Retinal pigment epithelial cell (primary cell): ENCODE data around the gene MAP3K1.
"Not testable (repeated sequence)": the region's sequence is repeated elsewhere in the genome, so short reads cannot be mapped to it uniquely, and the experiment has no call there.

Source experiments
- DNase-seq: peaks from one replicate; pipeline ENCODE4 v3.0.0-alpha.2; 2010; ENCODE audit warnings: low read depth
- H3K4me3 ChIP-seq: 2 replicates; pipeline ENCODE4 v1.5.1; 2011; ENCODE audit warnings: mild to moderate bottlenecking, low read length, control low read depth, moderate library complexity
- TF ChIP-seq, protein P1 (sequence below): conservative IDR thresholded peaks from 2 replicates; pipeline ENCODE4 v1.5.1; 2011; ENCODE audit warnings: low read depth, low read length, control low read depth, inconsistent platforms

MAP3K1 gene

DNA sequence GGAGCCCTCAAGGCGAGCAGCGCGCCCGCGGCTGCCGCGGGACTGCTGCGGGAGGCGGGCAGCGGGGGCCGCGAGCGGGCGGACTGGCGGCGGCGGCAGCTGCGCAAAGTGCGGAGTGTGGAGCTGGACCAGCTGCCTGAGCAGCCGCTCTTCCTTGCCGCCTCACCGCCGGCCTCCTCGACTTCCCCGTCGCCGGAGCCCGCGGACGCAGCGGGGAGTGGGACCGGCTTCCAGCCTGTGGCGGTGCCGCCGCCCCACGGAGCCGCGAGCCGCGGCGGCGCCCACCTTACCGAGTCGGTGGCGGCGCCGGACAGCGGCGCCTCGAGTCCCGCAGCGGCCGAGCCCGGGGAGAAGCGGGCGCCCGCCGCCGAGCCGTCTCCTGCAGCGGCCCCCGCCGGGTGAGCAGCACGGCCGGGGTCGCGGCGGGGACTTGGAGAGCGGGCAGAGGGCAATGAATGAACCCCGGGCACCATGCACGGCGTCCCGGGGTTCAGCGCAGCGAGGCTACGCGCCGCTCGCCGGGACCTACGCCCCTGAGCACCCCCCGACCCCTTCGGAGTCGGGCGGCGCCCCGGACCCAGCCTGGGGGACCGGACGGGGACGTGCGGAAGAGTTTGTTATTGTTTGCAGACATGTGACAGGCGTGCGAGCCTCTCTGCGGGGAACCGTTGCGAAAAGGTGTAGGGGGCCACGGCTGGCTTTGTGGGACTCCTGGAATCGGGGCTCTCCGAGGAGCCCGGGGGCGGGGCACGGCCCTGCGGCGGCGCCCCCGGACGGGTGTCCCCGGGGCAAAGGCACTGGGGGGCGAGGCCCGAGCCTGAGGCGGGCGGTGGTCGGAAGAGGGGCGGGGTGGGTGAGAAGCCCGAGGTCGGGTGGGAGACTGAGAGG, 553 bp downstream of the MAP3K1 start:
- TF ChIP-seq, protein P1, sequence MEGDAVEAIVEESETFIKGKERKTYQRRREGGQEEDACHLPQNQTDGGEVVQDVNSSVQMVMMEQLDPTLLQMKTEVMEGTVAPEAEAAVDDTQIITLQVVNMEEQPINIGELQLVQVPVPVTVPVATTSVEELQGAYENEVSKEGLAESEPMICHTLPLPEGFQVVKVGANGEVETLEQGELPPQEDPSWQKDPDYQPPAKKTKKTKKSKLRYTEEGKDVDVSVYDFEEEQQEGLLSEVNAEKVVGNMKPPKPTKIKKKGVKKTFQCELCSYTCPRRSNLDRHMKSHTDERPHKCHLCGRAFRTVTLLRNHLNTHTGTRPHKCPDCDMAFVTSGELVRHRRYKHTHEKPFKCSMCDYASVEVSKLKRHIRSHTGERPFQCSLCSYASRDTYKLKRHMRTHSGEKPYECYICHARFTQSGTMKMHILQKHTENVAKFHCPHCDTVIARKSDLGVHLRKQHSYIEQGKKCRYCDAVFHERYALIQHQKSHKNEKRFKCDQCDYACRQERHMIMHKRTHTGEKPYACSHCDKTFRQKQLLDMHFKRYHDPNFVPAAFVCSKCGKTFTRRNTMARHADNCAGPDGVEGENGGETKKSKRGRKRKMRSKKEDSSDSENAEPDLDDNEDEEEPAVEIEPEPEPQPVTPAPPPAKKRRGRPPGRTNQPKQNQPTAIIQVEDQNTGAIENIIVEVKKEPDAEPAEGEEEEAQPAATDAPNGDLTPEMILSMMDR: no peak
- DNase-seq: no peak
- H3K4me3 ChIP-seq: peak overlapping the region; percentile 65

DNA sequence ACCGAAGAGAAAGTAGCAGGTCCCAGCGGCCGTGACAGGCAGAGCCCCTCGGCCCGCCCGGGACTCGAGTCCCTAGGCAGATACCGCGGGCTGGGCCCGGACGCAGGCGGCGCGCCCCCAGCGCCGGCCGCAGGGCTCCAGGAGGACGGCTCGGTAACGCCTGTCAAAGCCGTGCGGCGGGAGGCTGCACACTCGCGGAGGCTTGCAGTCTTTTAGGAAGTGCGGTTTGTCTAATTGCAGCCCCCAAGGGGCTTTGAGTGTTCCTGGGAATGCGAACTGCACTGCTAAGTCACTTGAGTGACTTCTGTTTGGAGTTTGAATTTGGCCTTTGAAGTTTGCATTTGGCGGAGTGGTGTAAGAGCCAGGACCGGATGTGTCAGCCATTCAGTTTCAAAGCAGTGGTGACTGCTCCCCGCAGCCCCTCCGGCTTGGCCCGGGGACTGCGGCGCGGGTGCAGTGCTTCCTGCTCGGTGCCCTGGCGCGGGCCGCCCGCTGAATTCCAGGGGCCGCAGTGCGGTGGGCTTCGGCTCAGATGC, 1.3 kb downstream of the MAP3K1 start:
- H3K4me3 ChIP-seq: peak overlapping the region; percentile 65
- TF ChIP-seq, protein P1: no peak
- DNase-seq: no peak

DNA sequence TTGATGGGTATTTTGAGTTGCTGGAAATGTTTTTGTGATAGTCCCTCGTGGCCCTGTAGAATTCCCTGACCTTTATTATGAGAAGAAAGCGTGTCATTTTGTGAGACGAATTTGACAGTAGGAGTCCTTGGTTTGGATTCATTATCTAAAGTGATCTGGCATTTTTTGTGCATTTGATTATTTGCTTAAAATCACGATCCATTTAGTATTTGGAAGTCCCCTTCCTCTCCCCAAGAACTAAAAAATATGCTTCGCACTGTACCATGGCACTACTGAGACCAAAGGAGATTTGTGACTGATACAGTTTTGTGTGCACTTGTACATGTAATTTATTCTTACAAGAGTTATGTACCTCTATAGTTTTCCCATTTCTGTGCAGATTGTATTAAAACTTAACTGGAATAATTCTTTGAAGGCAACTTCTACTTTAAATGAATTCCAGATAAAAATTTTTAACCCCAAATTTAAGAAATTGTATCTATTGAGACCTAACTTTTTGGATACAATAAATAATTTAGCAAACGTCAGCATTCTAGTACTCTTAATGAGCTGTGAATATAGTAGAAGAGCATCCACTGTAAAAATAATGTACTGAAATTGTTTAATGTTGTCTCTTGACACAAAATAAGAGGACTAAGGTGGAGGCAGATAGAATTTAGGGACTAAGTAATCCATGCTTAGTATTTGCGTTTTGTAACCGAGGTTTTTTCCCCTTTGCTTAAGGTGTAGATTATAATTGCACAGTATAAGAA, 2.1 kb downstream of the MAP3K1 start:
- H3K4me3 ChIP-seq: peak overlapping the region; percentile 65
- TF ChIP-seq, protein P1: no peak
- DNase-seq: no peak

DNA sequence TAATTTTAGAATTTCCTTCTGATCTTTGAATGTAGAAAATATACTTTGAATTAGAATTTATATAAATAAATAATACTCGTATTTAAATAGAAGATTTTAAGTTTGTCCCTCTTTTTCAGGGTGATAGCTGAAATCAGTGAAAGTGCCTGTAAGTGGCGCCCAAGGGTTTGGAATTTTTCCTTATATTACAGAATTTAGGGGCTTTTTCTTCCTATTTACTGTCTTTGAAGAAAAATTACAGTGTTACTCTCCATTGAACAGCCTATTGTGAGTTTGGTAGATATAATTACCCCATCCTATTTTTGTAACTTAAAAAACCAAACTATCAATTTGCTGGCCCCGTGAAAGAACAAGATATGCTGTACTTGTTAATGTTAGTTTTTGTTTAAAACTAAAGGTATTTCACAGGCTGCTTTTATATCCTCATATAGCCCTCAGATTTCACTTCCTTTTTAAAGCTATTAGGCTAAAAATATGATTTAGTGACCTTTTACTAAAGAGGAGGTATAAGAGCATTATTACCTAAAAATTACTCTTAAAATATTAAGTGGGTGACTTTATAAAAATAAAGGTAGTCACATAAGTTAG, 3.2 kb downstream of the MAP3K1 start:
- TF ChIP-seq, protein P1: peak; percentile 35
- H3K4me3 ChIP-seq: no peak overlapping the region
- no peak for DNase-seq

DNA sequence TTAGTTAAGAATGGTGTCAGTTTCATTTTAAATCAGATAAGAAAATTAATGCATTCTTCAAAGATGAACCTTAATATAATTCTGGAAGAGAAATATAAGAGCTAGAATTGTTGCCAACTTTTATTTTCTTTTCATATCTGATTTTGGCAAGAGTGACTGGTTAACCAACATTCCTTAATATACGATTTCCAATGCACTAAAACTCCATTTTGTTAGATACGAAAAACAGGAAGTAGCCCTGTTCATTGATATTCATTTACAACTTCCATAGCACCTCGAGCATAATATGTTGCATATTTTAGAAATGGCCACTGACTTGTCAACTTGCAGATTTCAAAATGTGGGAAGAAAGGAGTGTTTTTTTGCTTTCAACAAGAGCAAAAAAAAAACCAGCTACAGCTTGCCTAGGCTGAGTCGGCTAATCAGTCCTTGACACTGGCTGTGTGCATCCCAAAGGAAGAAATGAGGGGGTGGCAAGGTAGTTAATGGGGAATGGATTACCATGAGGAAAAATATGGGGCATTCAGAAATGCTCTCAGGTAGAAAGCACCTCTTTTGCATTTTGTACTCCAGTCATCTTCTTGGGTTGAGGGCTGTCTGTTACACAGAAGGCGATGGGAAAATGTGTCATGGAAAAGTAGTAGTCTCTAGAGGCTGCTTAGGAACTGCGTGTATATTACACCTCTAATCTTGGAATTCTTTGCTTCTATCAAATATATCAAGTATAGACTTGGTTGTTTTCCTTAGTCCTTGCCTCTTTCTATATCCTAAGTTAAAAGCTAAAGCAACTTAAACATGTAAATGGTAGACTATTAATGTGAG, 3.9 kb downstream of the MAP3K1 start:
- no peak overlapping the region for H3K4me3 ChIP-seq
- TF ChIP-seq, protein P1: no peak
- no peak for DNase-seq

DNA sequence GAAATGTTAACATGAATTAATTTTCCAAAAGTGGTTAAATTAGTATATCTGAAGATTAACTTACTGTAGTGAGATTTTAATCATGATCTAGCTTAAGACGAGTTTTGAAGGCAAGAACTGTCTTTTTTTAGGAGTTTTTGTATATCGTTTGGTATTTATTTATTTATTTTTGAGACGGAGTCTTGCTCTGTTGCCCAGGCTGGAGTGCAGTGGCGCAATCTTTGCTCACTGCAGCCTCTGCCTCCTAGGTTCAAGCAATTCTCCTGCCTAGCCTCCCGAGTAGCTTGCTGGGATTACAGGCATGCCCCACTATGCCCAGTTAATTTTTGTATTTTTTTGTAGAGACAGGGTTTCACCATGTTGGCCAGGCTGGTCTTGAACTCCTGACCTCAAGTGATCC, 6.5 kb downstream of the MAP3K1 start:
- DNase-seq, H3K4me3 ChIP-seq: not testable (repeated sequence)
